PFSK-1 (cell line): ENCODE data around the gene NGRN.

ENCODE experiments used
- FOXP2 ChIP-seq: optimal IDR thresholded peaks from 2 replicates; pipeline ENCODE3; 2011; ENCODE audit warnings: borderline replicate concordance, control low read depth, inconsistent platforms; ENCODE audit not compliant: insufficient read depth; ENCODE audit errors: extremely low read length, extremely low read depth
- POLR2AphosphoS5 ChIP-seq: IDR thresholded peaks from 2 replicates; pipeline ENCODE4 v1.6.1; 2012; ENCODE audit warnings: low read depth, mild to moderate bottlenecking, control low read depth, low read length, moderate library complexity
- SIN3A ChIP-seq: IDR thresholded peaks from 2 replicates; pipeline ENCODE4 v1.6.1; 2012; ENCODE audit warnings: mild to moderate bottlenecking, low read length, moderate library complexity, borderline replicate concordance; ENCODE audit not compliant: insufficient read depth
- TAF1 ChIP-seq: IDR thresholded peaks from 2 replicates; pipeline ENCODE4 v1.6.1; 2012; ENCODE audit warnings: low read length, control low read depth, borderline replicate concordance; ENCODE audit not compliant: insufficient read depth
- TF ChIP-seq, protein P1 (sequence below), 2 experiments: IDR thresholded peaks; 2 replicates each; pipeline versions ENCODE4 v1.6.1 to v1.8.0; 2011 to 2012; ENCODE audit warnings: low read depth in 2 of 2, low read length in 2 of 2, control low read depth in 1 of 2, inconsistent platforms in 1 of 2, mild to moderate bottlenecking in 1 of 2, moderate library complexity in 1 of 2; ENCODE audit not compliant: insufficient read depth in 1 of 2

The NGRN gene

DNA sequence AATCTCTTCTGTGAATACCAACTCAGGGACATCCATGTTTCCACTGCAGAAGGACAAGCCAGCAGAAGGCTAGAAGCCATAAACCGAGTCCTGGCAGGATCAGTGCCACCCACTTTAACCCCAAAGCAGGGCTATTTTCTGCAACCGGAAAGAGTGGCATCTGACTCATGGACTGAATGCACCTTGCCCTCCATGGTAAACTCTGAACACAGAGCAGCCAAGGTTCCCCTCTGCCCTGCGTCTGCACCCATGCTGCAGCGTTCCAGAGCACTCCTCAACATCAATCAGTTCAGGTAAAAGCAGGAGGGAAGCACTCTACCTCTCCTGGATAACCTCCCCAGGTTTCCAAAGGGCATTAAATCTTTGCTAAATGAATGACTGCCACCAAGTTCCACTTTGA lies 801 bp upstream of the NGRN start:
- no peak for TF ChIP-seq SIN3A
- no peak for TF ChIP-seq FOXP2

DNA sequence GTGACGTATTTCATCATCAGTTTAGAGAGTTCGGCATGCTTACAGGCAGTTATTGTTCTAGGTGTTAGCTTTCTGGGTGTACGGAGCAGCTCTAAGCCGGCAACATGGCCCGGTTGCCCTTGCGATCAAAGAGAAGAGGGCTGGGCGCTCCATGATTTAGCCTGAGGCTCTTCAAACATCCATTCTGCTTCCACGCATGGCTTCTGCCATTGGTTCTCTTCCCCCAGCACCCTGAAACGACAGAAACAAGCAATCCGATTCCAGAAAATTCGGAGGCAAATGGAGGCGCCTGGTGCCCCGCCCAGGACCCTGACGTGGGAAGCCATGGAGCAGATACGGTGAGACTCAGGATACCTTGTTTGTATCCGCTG lies 574 bp downstream of the NGRN start:
- TF ChIP-seq POLR2AphosphoS5 (no peak), TAF1 (no peak), SIN3A (no peak), FOXP2 (no peak)
- TF ChIP-seq, protein P1, sequence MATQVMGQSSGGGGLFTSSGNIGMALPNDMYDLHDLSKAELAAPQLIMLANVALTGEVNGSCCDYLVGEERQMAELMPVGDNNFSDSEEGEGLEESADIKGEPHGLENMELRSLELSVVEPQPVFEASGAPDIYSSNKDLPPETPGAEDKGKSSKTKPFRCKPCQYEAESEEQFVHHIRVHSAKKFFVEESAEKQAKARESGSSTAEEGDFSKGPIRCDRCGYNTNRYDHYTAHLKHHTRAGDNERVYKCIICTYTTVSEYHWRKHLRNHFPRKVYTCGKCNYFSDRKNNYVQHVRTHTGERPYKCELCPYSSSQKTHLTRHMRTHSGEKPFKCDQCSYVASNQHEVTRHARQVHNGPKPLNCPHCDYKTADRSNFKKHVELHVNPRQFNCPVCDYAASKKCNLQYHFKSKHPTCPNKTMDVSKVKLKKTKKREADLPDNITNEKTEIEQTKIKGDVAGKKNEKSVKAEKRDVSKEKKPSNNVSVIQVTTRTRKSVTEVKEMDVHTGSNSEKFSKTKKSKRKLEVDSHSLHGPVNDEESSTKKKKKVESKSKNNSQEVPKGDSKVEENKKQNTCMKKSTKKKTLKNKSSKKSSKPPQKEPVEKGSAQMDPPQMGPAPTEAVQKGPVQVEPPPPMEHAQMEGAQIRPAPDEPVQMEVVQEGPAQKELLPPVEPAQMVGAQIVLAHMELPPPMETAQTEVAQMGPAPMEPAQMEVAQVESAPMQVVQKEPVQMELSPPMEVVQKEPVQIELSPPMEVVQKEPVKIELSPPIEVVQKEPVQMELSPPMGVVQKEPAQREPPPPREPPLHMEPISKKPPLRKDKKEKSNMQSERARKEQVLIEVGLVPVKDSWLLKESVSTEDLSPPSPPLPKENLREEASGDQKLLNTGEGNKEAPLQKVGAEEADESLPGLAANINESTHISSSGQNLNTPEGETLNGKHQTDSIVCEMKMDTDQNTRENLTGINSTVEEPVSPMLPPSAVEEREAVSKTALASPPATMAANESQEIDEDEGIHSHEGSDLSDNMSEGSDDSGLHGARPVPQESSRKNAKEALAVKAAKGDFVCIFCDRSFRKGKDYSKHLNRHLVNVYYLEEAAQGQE (IDR thresholded peaks at IDR 0.05; ENCODE audit: insufficient read depth in 1 of 2, low read depth in 2 of 2, low read length in 2 of 2) = no peak

DNA sequence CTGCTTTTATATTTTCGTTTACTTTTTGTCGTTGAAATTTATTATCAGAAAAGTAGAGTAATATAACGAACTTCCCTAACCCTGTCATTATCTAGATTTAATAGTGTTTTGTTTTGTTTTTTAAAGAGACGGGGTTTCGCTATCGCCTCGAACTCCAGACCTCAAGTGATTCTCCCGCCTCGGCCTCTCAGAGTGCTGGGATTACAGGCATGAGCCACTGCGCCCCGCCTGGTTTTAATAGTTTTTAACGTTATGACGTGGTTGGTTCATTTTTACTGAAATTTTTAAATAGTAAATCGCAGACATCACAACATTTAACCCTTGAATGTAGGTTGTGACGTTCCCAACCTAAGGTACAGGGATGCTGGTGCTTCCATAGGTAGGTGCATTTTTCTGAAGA lies 1.0 kb downstream of the NGRN start:
- TF ChIP-seq TAF1 (0 out of 2 replicates have a peak, but pooled peaks have one; percentile 55), SIN3A (no peak)

DNA sequence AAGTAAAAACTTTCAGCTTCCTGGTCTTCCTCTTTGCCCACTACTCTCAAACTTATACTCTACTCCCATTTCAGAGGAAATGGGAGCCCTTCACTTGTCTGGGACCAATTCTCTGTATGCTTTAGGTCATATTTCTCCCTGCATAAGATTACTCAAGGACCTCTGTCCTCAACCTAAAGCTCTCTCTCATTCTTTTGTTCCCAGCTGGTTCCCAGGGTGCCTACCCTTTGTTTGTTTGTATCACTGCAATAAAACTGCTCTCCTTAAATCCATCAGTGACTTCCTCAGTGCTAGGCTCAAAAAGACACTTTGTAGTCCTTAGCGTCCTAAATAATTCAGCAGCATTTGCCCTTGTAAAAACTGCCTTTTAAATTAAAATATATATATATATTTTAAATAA lies 2.9 kb downstream of the NGRN start:
- no peak for TF ChIP-seq SIN3A
- TF ChIP-seq TAF1 = no peak
- TF ChIP-seq, protein P1 (IDR thresholded peaks at IDR 0.05; ENCODE audit: insufficient read depth in 1 of 2, low read depth in 2 of 2, low read length in 2 of 2) = no peak
- no peak for TF ChIP-seq POLR2AphosphoS5
- TF ChIP-seq FOXP2 = no peak

DNA sequence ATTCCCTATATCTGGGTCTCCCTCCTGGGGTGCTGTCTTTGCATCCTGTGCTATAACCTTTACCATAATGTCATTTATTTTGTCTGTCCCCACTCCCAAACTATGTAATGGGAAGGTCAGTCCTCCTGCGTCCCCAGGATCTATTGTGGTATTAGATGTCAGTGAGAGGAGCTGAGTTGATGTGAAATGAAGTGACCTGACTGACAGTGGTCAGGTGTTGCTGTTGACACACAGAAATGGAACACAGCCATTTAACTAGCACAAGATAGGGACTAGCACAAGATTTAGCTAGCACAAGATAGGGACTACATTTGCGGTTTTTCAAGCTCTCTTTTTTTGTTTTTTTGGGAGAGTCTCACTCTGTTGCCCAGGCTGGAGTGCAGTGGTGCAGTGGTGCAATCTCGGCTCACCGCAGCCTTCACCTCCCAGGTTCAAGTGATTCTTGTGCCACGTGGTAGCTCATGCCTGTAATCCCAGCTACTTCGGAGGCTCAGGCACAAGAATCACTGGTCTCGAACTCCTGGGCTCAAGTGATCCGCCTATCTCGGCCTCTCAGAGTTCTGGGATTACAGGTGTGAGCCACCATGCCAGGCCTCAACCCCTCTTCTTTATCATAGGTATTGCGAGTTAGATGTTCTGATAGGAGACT lies 5.2 kb downstream of the NGRN start:
- no peak for TF ChIP-seq TAF1

DNA sequence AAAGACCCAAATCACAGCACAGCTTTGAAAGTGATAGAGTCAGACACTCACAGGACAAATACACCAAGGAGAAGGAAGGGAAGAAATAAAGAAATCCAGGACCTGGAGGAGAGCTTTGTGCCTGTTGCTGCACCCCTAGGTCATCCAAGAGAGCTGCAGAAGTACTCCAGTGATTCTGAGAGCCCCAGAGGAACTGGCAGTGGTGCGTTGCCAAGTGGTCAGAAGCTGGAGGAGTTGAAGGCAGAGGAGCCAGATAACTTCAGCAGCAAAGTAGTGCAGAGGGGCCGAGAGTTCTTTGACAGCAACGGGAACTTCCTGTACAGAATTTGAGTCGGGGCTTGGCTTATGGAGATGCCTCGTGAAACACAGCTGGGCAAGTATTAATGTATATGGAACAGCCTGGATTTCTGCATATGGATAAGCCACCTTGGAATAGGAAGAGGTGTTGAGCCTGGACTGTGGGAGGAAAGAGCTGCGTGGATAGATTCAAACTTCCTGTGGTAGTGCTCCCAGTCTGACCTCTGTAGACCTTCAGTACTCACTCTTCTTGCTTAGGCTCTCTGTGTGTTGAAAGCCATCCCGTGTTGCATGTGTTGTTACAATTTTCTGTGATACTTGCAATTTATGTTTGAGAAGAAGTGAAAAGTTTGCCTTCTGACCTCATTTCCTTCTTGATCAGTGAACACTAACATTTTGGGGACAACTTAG lies 6.1 kb downstream of the NGRN start:
- TF ChIP-seq TAF1 (no peak), FOXP2 (no peak), SIN3A (no peak), POLR2AphosphoS5 (no peak)
- TF ChIP-seq, protein P1 (IDR thresholded peaks at IDR 0.05; ENCODE audit: insufficient read depth in 1 of 2, low read depth in 2 of 2, low read length in 2 of 2) = no peak

DNA sequence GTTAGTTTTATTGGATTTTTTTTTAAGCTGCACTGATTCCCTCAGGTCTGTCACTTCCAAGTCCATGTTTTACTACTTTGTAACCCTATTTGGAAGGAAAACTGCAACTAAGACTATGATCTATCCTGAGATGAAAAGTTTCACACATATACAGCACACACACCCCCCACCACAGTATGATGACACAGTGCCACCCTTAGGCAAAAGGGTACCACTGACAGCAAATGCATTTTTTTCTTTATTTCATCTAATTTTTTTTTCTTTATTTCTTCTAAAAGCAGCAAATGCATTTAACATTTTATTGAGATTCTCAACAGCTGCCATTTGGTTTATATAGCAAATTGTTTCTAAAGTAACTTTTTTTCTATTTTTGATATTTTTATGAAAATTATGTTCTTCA lies 21.2 kb downstream of the NGRN start:
- no peak for TF ChIP-seq SIN3A
- no peak for TF ChIP-seq TAF1
- TF ChIP-seq, protein P1 (IDR thresholded peaks at IDR 0.05; ENCODE audit: insufficient read depth in 1 of 2, low read depth in 2 of 2, low read length in 2 of 2) = no peak
- no peak for TF ChIP-seq FOXP2
- TF ChIP-seq POLR2AphosphoS5 = no peak
